AG09309 (cell line): ENCODE measurements around the gene VAX1.
"Not testable (repeated sequence)": the region's sequence is repeated elsewhere in the genome, so short reads cannot be mapped to it uniquely, and the experiment has no call there.

Experiments
- DNase-seq: peaks from one replicate; pipeline ENCODE4 v3.0.0-alpha.2; 2010; ENCODE audit warnings: low read depth
- H3K4me3 ChIP-seq: 2 replicates; pipeline ENCODE4 v1.5.1; 2011; ENCODE audit warnings: mild to moderate bottlenecking, low read depth, low read length, moderate library complexity; ENCODE audit not compliant: control insufficient read depth
- TF ChIP-seq, protein P1 (sequence below): IDR thresholded peaks from 2 replicates; pipeline ENCODE4 v1.5.1; 2011; ENCODE audit warnings: mild to moderate bottlenecking, low read depth, low read length, inconsistent platforms; ENCODE audit not compliant: insufficient read depth, control insufficient read depth; ENCODE audit errors: missing control alignments

VAX1 gene

DNA sequence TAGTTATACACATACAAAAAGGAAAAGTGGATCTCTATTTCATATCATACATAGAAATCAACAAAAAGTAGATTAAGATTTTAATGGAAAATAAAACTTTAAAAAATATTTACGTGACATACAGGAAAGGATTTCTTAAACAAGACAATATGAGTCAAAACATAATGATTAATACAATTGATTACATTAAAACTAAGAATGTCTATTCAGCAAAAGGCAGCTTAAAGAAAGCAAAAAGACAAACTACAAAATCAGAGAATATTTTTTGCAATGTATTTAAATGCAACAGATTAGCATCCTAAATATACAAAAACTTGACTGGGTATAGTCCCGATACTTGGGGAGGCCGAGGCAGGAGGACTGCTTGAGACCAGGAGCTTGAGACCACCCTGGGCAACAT is 50.5 kb downstream of the VAX1 start:
- H3K4me3 ChIP-seq = no peak overlapping the region
- no peak for DNase-seq
- TF ChIP-seq, protein P1, sequence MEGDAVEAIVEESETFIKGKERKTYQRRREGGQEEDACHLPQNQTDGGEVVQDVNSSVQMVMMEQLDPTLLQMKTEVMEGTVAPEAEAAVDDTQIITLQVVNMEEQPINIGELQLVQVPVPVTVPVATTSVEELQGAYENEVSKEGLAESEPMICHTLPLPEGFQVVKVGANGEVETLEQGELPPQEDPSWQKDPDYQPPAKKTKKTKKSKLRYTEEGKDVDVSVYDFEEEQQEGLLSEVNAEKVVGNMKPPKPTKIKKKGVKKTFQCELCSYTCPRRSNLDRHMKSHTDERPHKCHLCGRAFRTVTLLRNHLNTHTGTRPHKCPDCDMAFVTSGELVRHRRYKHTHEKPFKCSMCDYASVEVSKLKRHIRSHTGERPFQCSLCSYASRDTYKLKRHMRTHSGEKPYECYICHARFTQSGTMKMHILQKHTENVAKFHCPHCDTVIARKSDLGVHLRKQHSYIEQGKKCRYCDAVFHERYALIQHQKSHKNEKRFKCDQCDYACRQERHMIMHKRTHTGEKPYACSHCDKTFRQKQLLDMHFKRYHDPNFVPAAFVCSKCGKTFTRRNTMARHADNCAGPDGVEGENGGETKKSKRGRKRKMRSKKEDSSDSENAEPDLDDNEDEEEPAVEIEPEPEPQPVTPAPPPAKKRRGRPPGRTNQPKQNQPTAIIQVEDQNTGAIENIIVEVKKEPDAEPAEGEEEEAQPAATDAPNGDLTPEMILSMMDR = no peak

DNA sequence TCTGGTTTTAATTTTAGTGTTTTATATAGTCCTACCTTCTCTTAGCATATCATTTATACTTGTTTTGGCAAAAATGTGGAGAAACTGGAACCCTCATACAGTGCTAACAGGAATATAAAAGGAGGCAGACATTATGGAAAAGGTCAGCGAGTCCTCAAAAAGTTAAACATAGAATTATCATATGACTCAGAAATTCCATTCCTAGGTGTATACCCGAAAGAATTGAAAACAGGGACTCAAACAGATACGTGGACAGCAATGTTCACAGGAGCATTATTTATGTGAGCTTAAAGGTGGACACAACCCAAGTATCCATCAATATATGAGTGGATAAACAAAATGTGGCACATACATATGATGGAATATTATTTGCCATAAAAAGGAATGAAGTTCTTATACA is 51.5 kb downstream of the VAX1 start:
- TF ChIP-seq, protein P1 = no peak
- no peak for DNase-seq
- no peak overlapping the region for H3K4me3 ChIP-seq

DNA sequence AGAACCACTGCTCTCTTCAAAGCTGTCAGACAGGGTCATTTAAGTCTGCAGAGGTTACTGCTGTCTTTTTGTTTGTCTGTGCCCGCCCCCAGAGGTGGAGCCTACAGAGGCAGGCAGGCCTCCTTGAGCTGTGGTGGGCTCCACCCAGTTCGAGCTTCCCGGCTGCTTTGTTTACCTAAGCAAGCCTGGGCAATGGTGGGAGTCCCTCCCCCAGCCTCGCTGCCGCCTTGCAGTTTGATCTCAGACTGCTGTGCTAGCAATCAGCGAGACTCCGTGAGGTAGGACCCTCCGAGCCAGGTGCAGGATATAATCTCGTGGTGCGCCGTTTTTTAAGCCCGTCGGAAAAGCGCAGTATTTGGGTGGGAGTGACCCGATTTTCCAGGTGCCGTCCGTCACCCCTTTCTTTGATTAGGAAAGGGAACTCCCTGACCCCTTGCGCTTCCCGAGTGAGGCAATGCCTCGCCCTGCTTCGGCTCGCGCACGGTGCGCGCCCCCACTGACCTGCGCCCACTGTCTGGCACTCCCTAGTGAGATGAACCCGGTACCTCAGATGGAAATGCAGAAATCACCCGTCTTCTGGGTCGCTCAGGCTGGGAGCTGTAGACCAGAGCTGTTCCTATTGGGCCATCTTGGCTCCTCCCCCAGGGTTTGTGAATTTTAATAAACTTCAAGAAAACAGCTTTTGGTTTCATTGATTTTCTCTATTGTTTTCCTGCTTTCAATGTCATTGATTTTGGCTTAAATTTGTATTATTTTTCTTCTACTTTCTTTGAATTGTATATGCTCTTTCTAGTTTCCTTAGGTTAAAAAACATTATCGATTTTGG is 53.4 kb downstream of the VAX1 start:
- not testable (repeated sequence) for DNase-seq

More for the DNA sequence above, 53.4 kb downstream of the VAX1 start:
- H3K4me3 ChIP-seq = not testable (repeated sequence)
